ENCODE measurements around the gene SCAI.
"Not testable (repeated sequence)": the region's sequence is repeated elsewhere in the genome, so short reads cannot be mapped to it uniquely, and the experiment has no call there.

Gene SCAI

GRCh38 chr9:125172031-125172755 is 28.9 kb upstream of the SCAI start:
- no peak overlapping the region for H3K9ac ChIP-seq (ENCODE audit: low read depth, low read length, poor library complexity, severe bottlenecking)
- H3K27me3 ChIP-seq (ENCODE audit: insufficient read depth, low read length, poor library complexity, severe bottlenecking): no peaks in the 10 kb centered on the region
- no peaks in the 10 kb centered on the region for H3K9me2 ChIP-seq (replicated peaks; ENCODE audit: low read depth, low read length)
- peaks cover 30% of the 10 kb centered on the region for H3K36me3 ChIP-seq (ENCODE audit: insufficient read depth, low read length)
- H3K9me3 ChIP-seq (ENCODE audit: insufficient read depth, low read depth, low read length): no peaks in the 10 kb centered on the region
- no peak overlapping the region for H2AFZ ChIP-seq (ENCODE audit: low read length)
- H3K4me2 ChIP-seq (ENCODE audit: low read depth, low read length, poor library complexity, severe bottlenecking): peak overlapping the region; percentile 28
- TF ChIP-seq CTCF (conservative IDR thresholded peaks at IDR 0.05; ENCODE audit: low read length): no peak
- TF ChIP-seq EZH2phosphoT487 (IDR thresholded peaks at IDR 0.05; ENCODE audit: borderline replicate concordance): no peak
- no peaks in the 10 kb centered on the region for H3F3A ChIP-seq (ENCODE audit: low read depth)
- peaks cover 12% of the 10 kb centered on the region for H3K4me1 ChIP-seq (ENCODE audit: insufficient read depth, low read length, poor library complexity, severe bottlenecking)
- H3K4me3 ChIP-seq (ENCODE audit: low read length, poor library complexity, severe bottlenecking): no peak overlapping the region
- H3K79me2 ChIP-seq (ENCODE audit: insufficient read depth, low read length): peaks cover 73% of the 10 kb centered on the region
- H4K20me1 ChIP-seq (ENCODE audit: insufficient read depth, low read length, poor library complexity, severe bottlenecking): peaks cover 30% of the 10 kb centered on the region

GRCh38 chr9:125169895-125170294 is 26.6 kb upstream of the SCAI start:
- H3K79me2 ChIP-seq (ENCODE audit: insufficient read depth, low read length): peaks cover 70% of the 10 kb centered on the region
- no peaks in the 10 kb centered on the region for H3K9me2 ChIP-seq (replicated peaks; ENCODE audit: low read depth, low read length)
- TF ChIP-seq EZH2phosphoT487 (IDR thresholded peaks at IDR 0.05; ENCODE audit: borderline replicate concordance): no peak
- no peak for TF ChIP-seq CTCF (conservative IDR thresholded peaks at IDR 0.05; ENCODE audit: low read length)

GRCh38 chr9:125166762-125167161 is 23.4 kb upstream of the SCAI start:
- H3K79me2 ChIP-seq (ENCODE audit: insufficient read depth, low read length): peaks cover 45% of the 10 kb centered on the region
- H3K4me1 ChIP-seq (ENCODE audit: insufficient read depth, low read length, poor library complexity, severe bottlenecking): peaks cover under 1% of the 10 kb centered on the region

More at GRCh38 chr9:125169895-125170294, 26.6 kb upstream of the SCAI start:
- Histone ChIP-seq H3K9ac (ENCODE audit: low read depth, low read length, poor library complexity, severe bottlenecking) (no peak overlapping the region), H3K27me3 (ENCODE audit: insufficient read depth, low read length, poor library complexity, severe bottlenecking) (no peaks in the 10 kb centered on the region), H4K20me1 (ENCODE audit: insufficient read depth, low read length, poor library complexity, severe bottlenecking) (peaks cover 19% of the 10 kb centered on the region), H2AFZ (ENCODE audit: low read length) (no peak overlapping the region), H3K4me2 (ENCODE audit: low read depth, low read length, poor library complexity, severe bottlenecking) (no peak overlapping the region), H3K9me3 (ENCODE audit: insufficient read depth, low read depth, low read length) (no peaks in the 10 kb centered on the region), H3K36me3 (ENCODE audit: insufficient read depth, low read length) (peaks cover 39% of the 10 kb centered on the region), H3K4me3 (ENCODE audit: low read length, poor library complexity, severe bottlenecking) (no peak overlapping the region), H3K4me1 (ENCODE audit: insufficient read depth, low read length, poor library complexity, severe bottlenecking) (peaks cover 12% of the 10 kb centered on the region), H3F3A (ENCODE audit: low read depth) (no peaks in the 10 kb centered on the region)

GRCh38 chr9:125162891-125163290 is 19.6 kb upstream of the SCAI start:
- H3K36me3 ChIP-seq (ENCODE audit: insufficient read depth, low read length): peaks cover 30% of the 10 kb centered on the region; the same call in 1 of the 2 replicates
- H3K9me2 ChIP-seq (replicated peaks; ENCODE audit: low read depth, low read length); H3K9me3 ChIP-seq (ENCODE audit: insufficient read depth, low read depth, low read length); H3K4me2 ChIP-seq (ENCODE audit: low read depth, low read length, poor library complexity, severe bottlenecking); H2AFZ ChIP-seq (ENCODE audit: low read length); H3K4me1 ChIP-seq (ENCODE audit: insufficient read depth, low read length, poor library complexity, severe bottlenecking); H3K9ac ChIP-seq (ENCODE audit: low read depth, low read length, poor library complexity, severe bottlenecking); H3K27me3 ChIP-seq (ENCODE audit: insufficient read depth, low read length, poor library complexity, severe bottlenecking); H4K20me1 ChIP-seq (ENCODE audit: insufficient read depth, low read length, poor library complexity, severe bottlenecking); H3F3A ChIP-seq (ENCODE audit: low read depth); H3K4me3 ChIP-seq (ENCODE audit: low read length, poor library complexity, severe bottlenecking): not testable (repeated sequence)
- peaks cover 37% of the 10 kb centered on the region; the same call in 1 of the 2 replicates for H3K79me2 ChIP-seq (ENCODE audit: insufficient read depth, low read length)

More at GRCh38 chr9:125166762-125167161, 23.4 kb upstream of the SCAI start:
- peaks cover 45% of the 10 kb centered on the region for H3K36me3 ChIP-seq (ENCODE audit: insufficient read depth, low read length)
- H4K20me1 ChIP-seq (ENCODE audit: insufficient read depth, low read length, poor library complexity, severe bottlenecking): peaks cover under 1% of the 10 kb centered on the region
- no peak overlapping the region for H2AFZ ChIP-seq (ENCODE audit: low read length)
- no peak overlapping the region for H3K4me2 ChIP-seq (ENCODE audit: low read depth, low read length, poor library complexity, severe bottlenecking)
- H3K9ac ChIP-seq (ENCODE audit: low read depth, low read length, poor library complexity, severe bottlenecking): no peak overlapping the region
- no peak for TF ChIP-seq CTCF (conservative IDR thresholded peaks at IDR 0.05; ENCODE audit: low read length)
- H3K27me3 ChIP-seq (ENCODE audit: insufficient read depth, low read length, poor library complexity, severe bottlenecking): no peaks in the 10 kb centered on the region
- H3K4me3 ChIP-seq (ENCODE audit: low read length, poor library complexity, severe bottlenecking): no peak overlapping the region
- H3F3A ChIP-seq (ENCODE audit: low read depth): no peaks in the 10 kb centered on the region
- no peaks in the 10 kb centered on the region for H3K9me3 ChIP-seq (ENCODE audit: insufficient read depth, low read depth, low read length)
- H3K9me2 ChIP-seq (replicated peaks; ENCODE audit: low read depth, low read length): no peaks in the 10 kb centered on the region

Data from Loucy (cell line).